Stromal cell of bone marrow (primary cell): ENCODE measurements around the gene ROBO1.
"Not testable (repeated sequence)": the region's sequence is repeated elsewhere in the genome, so short reads cannot be mapped to it uniquely, and the experiment has no call there.

Source experiments
- DNase-seq: peaks from one replicate; pipeline ENCODE4 v3.0.0-alpha.2; 2012; ENCODE audit warnings: low read depth

ROBO1 gene

DNA sequence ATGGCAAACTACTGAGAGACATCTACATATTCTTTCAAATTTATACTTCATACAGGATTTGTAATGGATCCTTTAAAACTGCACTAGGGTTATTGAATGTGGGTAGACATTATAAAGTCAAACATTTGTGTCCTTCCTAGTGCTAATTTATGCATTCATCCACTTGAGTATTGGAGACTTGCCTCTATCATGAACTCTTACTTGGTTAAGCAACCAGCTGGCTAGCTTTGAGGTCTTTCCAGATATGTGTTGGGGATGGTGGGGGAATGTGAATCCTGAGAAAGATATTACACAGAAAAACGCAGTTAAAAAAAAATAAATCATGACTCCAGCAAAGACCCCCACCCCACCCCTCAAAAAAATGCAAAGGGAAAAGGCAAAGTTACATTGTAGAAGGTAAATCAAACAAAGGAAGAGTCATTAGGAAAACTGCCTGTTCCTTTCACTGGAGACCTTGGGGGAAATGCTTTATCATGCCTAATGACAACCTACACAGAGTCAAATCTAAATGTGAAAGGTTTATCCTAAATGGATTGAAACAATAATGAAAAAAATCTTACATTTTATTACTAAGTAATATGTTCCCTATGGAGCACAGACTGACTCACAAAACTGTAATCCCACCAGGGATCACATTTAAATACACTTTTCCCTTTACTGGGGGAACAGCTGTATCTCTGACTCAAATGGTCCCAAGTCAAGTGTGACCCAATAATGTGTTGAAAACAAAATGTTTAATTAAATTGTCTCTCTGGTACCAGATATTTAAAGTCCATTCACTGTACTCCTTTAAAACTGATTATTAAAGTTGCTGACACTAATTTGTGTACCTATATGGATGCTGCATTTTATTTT, 522.3 kb downstream of the ROBO1 start:
- DNase-seq: no peak

DNA sequence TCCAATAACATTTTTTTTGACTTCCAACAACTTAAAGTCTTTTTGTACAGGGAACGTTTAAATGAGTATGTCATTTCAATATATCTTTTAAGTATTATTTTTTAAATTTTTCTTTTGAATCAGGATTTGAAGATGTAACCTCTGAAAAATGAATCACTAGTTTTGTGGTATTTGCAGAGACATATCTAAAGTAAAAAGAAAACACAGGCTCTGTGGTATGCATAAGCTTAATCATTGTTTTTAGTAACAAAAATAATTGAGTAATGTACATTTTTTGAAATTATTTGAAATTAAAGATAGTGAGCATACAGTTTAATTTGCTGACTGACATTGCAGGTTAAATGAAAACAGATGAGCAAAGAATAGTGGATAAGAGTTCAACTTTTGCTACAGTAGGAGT, 531.3 kb downstream of the ROBO1 start:
- DNase-seq: no peak

DNA sequence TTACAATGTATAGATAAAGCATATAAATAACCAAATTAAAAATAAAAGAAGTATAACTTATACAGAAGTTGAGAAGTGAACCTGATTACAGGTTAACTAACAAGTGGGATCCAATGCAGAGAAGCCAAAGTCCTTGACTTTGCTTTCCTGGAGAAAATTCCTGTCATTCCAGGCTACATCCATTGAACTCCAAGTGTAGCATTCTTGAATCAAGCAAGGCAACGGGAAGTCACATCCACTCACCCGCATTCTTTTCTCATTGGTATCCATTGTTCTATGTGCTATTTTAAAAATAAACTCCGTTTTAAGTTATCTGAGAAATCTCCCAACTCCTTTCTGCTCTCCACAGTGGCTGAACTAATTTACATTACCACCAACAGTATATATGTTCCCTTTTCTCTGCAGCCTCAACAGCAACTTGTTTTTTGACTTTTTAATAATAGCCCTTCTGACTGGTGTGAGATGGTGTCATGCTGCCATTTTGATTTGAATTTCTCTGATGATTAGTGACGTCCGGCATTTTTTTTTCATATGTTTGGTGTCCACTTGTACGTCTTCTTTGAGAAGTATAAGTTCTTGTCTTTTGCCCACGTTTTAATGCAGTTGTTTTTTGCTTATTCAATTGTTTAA, 534.3 kb downstream of the ROBO1 start:
- DNase-seq: no peak

DNA sequence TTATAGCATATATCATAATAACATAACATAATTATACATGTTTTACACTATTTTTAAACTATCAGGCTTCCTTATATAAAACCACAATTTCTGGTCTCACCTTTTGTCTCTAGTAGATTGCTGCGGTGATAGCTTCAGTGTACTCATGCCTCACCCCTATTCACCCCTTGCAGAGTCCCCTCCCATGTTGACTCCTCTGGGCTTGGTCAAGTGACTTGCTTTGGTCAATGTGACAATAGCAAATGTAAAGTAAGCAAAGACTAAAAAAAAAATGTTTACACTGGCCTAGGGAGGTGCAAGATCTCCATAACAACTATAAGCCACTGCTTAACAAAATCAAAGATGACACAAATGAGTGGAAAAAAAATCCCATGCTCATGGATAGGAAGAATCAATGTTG, 537.5 kb downstream of the ROBO1 start:
- no peak for DNase-seq

DNA sequence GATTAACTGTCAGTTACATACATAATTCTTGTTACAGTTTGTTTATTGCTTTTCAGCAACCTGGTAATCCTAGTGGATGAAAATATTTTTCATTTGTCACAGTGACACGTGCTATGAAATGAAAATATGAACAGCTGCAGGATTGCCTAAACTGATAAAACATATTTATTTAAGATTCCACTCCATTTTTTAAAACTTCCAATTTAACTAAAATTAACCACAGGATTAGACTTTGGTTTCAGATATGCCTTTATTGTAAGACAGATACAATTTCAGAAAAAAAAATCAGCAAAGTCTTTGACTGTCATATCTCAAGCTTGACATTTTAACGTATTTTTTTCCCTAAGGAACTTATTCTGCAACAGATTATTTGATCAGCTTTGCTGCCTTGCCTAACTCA, 550.7 kb downstream of the ROBO1 start:
- DNase-seq: no peak

DNA sequence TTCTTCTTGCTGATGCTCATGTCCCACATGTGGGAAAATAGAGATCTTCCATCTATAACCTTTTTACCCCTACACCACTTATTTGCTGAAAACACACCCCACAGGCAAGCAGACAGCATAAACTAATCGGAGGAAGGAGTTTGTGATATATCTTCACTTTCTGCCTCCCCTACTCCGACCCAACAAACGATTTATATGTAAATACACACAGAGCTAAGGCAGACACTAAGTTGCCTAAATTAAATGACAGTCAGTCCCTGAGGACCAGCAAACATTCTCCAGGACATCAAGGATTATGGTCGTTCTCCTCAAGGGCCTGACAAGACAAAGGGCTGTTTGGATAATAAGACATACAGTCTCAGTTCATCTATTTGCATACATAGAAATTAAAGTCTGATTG, 552.5 kb downstream of the ROBO1 start:
- DNase-seq: no peak

DNA sequence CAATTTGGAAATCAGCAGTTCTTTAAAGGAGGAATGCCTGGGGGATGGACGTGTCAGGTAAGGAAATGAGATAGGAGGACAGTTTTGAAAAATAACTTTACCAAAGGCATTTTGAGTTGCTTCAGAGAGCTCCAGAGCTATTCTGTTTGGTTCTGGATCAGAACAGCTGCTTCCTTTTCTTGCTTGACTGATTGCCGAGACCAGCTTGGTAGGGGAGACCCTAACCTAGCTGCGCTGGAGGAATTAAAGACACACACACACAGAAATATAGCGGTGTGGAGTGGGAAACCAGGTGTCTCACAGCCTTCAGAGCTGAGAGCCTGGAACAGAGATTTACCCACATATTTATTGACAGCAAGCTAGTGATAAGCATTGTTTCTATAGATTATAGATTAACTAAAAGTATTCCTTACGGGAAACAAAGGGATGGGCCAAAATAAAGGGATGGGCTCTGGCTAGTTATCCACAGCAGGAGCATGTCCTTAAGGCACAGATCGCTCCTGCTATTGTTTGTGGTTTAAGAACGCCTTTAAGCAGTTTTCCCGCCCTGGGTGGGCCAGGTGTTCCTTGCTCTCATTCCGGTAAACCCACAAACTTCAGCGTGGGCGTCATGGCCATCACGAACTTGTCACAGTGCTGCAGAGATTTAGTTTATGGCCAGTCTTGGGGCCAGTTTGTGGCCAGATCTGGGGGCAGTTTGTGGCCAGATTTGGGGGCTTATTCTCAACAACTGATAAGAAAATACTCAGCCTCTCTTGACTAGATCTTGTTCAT, 556.0 kb downstream of the ROBO1 start:
- DNase-seq: no peak

DNA sequence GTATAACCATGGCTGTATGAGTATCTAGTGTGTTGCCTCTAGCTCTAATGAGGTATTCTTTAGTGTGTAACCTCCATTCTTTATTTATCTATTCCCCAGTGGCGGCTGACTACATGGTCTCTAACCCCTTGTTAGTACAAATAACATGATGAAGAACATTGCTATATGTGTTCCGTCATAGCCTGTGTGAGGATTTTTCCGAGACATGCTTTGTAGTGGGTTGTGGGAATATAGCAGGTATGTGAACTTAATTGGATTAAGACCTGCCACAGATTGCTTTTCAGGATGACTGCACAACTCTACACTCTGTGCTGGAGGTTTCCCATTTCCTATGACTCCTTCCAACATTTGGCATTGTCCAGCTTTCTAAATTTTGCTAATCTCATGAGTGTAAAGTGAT, 563.4 kb downstream of the ROBO1 start:
- DNase-seq: no peak

DNA sequence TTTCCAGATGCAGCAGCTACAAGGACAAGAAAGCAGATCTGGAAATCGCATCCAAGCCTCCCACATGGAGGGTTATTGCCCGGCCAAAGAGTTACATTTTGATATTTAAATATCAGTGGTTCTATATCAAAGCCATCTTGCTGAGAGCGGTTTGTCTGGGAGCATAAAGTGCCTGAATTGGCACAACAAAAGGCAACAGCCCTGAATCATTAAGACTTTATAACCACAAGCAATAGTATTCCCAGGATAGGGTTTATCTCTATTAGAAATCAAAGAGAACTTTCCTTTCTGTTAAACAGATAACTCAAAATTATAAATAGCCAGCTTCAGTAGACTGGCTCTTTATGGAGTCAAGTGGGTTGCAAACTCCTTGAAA, 564.7 kb downstream of the ROBO1 start:
- DNase-seq: no peak

DNA sequence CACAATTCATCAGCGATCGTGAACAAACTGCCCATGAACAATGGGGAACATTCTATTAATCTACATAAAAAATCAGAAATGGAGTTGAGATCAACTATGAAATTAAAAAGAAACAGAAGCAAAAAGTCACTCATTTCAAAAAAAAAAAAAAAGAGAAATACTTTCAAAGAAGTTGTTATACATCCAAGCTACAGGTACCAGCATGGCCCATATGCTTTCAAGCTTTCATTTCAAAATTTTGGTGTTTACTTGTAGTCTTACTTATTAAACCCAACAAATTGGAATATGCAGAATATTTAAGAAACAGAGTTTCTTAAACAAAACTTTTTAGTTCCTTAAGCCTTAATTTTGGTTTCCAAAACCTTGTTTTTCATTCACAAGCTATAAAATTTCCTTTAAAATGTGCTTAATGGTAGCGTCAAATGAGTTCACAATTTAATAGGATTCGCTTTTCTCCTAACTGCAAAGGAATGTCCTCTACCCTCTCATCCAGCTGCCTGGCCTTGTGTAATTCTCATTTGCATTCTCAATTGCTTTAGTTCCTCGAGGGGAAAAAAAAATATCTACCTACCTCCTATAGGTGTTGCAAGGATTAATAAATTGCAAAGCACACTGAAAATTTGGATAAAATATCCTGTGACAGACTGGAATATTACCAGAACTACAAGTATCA, 565.2 kb downstream of the ROBO1 start:
- DNase-seq: no peak

DNA sequence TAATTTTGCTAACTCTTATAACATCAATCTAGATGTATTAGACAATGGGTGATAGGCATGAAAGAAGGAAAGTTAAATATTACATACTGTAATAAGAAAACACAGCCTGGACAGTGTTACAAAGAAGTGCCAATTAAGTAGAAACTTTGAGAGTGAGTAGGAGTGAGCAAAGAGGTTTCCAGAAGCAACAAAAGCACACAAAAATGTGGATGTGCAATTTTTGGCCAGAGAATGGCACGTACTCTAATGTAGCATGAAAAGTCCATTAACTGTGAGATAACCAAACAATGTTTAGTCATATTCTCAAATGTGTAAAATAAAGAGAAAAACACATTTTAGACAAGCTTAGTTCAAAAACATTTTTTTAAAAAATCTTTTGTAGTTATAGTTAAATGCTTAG, 567.3 kb downstream of the ROBO1 start:
- DNase-seq: no peak

DNA sequence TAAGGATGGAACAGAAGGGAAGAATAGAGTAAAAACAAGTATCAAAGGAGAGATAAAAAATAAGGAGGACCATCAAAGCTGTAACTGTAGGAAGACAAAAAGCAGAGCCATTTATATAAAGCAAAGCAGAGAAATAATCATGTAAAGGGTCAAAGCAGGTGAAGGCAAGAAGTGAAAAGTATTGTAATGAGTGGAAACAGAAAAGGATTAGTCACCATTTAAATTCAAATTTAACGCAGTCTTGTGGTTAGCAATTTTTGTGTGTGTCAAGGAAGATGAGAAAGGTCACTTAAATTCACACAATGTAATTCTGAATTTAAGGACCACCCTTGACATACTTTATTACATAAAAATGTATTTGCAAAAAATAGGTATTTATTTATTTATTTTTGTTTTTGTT, 567.8 kb downstream of the ROBO1 start:
- no peak for DNase-seq

DNA sequence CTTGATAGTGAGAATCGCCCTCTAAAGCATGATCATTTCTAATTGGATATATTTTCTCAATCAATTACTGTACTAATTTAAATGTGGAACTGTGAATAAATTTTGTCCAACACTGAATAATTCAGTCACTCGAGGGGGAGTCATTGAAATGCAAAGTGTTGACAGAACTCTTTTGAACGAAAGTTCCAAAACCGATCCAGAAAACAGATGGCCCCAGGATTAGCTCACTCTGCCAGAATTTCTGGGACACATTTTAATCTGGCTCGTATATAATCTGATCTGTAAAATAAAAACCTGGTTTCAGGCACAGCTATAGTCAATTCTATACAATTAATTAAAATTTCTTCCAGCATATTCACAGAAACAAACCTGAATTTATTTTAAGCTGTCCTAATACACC, 580.4 kb downstream of the ROBO1 start:
- no peak for DNase-seq

DNA sequence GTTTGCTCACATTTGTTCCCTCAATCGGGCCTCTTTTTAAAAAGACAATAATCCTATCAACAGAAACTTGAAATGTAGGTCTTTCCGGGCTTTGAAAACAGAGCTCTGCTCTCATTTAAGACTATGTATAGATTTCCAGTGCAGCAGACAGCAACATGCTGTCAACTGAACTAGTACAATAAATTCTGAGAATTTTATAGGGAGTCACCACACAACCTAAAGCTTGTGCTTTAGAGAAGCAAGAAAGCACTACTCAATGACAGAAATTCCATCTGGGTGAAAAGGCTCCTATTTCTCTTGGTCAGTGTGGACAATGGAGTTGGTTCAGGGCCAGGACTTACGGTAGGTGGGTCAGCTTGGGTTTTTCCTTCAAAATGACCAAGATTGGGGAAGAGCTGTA, 583.5 kb downstream of the ROBO1 start:
- DNase-seq: no peak

DNA sequence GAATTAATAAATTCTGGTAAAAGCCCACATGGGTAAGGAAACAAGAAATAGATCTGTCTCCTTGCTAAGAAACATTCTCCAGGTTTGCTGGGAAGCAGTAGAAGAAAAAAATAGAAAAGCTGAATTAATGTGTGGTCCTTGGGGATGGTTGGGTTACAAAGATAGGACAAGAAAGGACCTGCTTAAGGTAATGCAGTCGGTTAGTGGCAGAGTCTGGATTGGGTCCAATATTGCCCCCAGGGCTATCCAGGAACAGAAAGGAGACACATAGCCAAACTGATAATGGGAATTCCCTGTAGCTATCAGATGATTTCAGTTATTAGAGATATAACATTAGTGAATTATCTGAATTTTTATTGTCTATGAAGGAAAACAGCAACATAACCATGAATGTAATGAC, 584.3 kb downstream of the ROBO1 start:
- DNase-seq: no peak

DNA sequence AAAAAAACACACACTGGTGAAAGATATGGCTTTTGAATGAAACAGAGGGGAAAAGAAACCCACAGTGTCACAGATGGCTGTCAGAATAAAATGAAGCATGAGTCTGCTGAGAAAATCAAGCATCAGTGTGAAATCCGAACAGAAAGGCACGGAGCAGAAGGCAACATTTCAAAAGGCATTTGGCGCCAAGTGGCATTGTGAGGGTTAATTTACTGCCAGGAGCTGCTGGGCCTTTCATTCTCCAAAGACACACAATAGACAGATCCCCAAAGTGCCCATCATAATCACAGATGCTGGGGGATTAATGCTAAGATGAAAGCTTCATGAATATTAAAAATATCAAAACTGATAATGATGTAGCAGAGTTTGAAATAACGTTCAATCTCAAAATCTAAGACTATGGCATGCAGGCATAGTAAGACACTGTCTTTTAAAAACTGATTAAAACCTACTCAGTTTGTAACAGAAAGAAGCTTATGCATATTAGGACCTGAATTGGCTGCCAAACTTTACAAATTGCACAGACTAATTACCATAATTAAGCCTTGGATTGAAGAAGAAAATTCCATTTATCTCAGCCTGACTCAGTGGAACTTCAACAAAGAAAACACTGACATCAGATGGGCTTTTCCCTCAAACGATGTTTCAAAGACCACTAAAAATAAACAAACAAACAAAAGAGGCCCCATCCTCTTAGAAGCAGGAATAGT, 589.2 kb downstream of the ROBO1 start:
- DNase-seq: no peak

DNA sequence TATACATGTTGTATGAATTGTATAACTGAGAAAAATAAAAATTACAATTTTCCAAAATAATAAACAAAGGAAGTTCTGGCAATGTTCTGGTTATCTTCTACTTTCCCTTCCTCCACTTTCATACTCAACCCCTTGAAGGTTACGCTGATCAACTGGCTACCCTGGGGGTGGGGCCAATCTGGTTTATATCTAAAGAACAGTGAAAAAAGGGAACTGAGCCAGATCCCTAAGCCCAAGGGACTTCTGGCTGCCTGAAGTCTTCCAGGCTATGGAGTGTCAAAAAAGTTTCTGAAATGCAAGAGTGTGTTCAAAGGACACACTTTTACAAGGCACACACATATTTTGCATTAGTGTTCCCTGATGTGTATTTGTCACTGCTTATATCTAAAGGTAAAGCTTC, 591.9 kb downstream of the ROBO1 start:
- DNase-seq: no peak

DNA sequence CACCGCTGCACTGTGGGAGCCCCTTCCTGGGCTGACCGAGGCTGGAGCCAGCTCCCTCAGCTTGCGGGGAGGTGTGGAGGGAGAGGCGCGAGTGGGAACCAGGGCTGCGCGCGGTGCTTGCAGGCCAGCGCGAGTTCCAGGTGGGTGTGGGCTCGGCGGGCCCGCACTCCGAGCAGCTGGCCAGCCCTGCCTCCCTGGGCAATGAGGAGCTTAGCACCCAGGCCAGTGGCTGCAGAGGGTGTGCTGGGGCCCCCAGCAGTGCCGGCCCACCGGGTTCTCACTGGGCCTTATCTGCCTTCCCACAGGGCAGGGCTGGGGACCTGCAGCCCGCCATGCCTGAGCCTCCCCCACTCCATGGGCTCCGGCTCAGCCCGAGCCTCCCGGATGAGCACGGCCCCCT, 594.5 kb downstream of the ROBO1 start:
- DNase-seq: not testable (repeated sequence)

DNA sequence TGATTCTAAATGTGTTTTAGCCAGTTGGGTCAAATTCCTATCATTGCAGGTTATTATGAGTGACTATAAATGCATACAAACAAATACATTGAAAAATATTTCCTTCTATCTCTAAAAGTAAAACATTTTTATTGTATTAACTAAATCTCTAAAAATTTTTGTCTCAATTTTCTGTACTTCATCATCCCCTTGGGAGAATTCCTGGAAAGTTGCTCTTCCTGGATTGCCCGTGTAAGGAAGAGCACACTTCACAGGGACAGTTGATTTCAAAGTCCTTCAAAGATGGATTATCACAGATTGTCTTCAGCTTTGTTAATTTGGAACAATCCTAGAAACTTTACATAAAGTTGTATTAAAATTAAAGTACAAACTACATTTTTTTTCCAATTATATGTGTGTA, 595.6 kb downstream of the ROBO1 start:
- DNase-seq: no peak

DNA sequence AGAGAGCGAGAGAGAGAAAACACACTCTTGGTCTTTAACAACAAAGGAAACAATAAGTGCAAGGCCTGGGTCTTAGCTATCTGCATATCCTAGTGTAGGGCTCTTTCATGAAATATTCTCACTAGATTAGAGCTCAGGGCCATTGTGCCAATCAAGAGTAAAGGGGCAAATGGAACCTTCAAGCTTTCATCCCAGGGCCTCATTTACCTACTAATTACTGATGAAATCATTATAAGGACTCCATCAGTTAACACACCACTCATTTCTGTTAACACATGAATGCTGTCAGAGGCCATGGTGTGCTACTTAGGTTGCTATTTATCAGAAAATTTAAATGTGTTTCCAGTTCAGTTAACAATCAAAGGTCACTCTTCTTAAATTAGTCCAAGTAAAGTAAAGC, 597.8 kb downstream of the ROBO1 start:
- no peak for DNase-seq

DNA sequence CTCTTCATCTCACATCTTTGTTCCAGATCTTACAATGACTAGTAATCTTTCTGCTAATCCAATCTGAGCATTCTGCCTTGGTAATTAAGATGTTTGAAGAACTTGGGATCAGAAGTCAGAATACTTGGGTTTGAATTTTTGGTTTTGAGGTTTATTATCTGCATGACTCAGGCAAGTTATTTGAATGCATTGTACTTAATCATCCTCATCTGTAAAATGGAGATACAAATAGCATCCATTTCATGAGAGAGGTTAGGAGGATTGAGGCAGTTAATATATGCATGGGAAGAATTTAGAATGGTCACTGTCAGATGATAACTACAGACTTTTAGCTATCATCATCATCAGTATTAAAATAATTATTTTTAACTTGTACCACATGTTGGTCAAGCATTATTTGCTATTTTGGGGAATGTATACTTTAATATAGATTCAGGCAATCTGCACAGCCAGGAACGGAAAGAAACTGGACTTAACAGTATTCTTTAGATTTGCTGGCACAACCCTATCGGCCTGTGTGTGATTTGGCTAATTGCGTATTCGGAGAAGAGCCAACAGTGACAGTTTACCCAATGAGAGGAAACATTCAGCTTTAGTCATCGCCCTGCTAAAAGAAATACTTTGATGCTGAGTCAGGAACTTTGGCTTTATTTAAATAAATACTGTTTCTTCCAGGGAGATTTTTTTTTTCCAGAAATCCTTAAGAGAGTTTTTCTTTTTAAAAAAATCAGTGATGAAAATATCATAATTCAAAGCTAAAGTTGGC, 600.0 kb downstream of the ROBO1 start:
- peak; percentile 97 for DNase-seq
